Suprapubic skin (tissue), 4 donors: ENCODE data around the gene MXI1. TPM values are rescaled to one million over a fixed set of nuclear protein-coding genes. Genes with fewer than 3 reads are reported as not detected.

Experiments
- DNase-seq, 2 donors: peaks; one replicate each; pipeline ENCODE4 v3.0.0-alpha.2; 2019; ENCODE audit warnings: low spot score in 2 of 2
- H3K27ac ChIP-seq: fragments of 200-600 bp; sonication (generic); one replicate; pipeline ENCODE4 v1.5.1; 2019
- H3K27me3 ChIP-seq: fragments of 200-600 bp; sonication (generic); one replicate; pipeline ENCODE4 v1.5.1; 2019
- H3K36me3 ChIP-seq: fragments of 200-600 bp; sonication (generic); one replicate; pipeline ENCODE4 v1.5.1; 2019
- H3K4me1 ChIP-seq: fragments of 200-600 bp; sonication (generic); one replicate; pipeline ENCODE4 v1.5.1; 2019
- H3K4me3 ChIP-seq: fragments of 200-600 bp; sonication (generic); one replicate; pipeline ENCODE4 v1.5.1; 2019; ENCODE audit warnings: mild to moderate bottlenecking
- H3K9me3 ChIP-seq: fragments of 200-600 bp; sonication (generic); one replicate; pipeline ENCODE4 v1.5.1; 2019
- EP300 ChIP-seq: sonication (generic); formaldehyde crosslinking; IDR thresholded peaks from one replicate; pipeline ENCODE4 v1.6.1; 2017; ENCODE audit warnings: antibody characterized with exemption
- POLR2A ChIP-seq, 2 donors: fragments of 450-650 bp; IDR thresholded peaks; one replicate each; pipeline ENCODE4 v1.6.1; 2017; ENCODE audit warnings: antibody characterized with exemption in 2 of 2, mild to moderate bottlenecking in 2 of 2, moderate library complexity in 2 of 2
- POLR2AphosphoS5 ChIP-seq, 3 donors: sonication (generic); formaldehyde crosslinking; IDR thresholded peaks; one replicate each; pipeline ENCODE4 v1.6.1; 2017; ENCODE audit warnings: antibody characterized with exemption in 3 of 3
- WGBS: methylation state at CpG from one replicate; pipeline ENCODE4 v1.1.5; 2018; 5-methylcytosine and 5-hydroxymethylcytosine counted together
- total RNA-seq, 4 donors: library from RNA; depleted of rRNA; stranded (reverse); fragments of >200 nt; gene quantifications; one replicate each; pipeline ENCODE4 v1.1.0, GENCODE V29; 2016
- TF ChIP-seq, protein P1 (sequence below), 2 donors: fragments of 200-600 bp in 1 of 2; fragments of 450-650 bp in 1 of 2; sonication (generic) in 1 of 2; IDR thresholded peaks; one replicate each; pipeline ENCODE4 v1.5.1; 2016 to 2019; ENCODE audit warnings: antibody characterized with exemption in 2 of 2, mild to moderate bottlenecking in 1 of 2, moderate library complexity in 1 of 2

The MXI1 gene
- total RNA-seq, 4 donors from 2014 or later: 64.3 to 77.9 (median 70.9) TPM

DNA sequence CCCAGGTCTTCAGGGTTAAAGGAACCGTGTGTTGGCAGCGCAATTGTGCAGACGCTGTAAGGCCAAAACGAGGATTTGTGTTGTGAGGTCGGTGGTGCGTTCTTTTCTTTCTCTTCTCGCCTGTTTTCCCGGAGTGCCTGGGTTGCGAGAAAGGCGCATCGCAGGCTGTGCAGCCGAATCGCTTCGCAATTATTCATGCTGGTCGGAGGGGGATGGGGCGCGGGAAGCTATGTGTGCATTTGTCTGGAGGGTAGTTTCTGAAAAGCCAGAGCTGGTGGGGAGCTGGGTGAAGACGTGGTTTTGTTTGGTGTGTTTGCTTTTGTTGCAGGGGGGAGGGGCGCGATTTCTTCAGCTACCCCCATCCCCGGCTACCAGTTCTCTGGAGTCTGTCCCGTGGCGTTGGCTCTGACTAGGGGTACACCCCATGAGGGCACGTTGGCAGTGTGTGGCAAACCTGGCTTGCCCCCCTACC is 2.1 kb downstream of the MXI1 start:
- no peaks in the 10 kb centered on the region for H3K9me3 ChIP-seq
- TF ChIP-seq, protein P1, sequence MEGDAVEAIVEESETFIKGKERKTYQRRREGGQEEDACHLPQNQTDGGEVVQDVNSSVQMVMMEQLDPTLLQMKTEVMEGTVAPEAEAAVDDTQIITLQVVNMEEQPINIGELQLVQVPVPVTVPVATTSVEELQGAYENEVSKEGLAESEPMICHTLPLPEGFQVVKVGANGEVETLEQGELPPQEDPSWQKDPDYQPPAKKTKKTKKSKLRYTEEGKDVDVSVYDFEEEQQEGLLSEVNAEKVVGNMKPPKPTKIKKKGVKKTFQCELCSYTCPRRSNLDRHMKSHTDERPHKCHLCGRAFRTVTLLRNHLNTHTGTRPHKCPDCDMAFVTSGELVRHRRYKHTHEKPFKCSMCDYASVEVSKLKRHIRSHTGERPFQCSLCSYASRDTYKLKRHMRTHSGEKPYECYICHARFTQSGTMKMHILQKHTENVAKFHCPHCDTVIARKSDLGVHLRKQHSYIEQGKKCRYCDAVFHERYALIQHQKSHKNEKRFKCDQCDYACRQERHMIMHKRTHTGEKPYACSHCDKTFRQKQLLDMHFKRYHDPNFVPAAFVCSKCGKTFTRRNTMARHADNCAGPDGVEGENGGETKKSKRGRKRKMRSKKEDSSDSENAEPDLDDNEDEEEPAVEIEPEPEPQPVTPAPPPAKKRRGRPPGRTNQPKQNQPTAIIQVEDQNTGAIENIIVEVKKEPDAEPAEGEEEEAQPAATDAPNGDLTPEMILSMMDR (IDR thresholded peaks at IDR 0.05): no peak
- DNase-seq: peak; percentile 84 to 89
- peak overlapping the region; percentile 67 for H3K4me3 ChIP-seq
- no peaks in the 10 kb centered on the region for H3K36me3 ChIP-seq
- WGBS: under 1% methylated on average over 24 of the region's 24 CpGs
- peaks cover 20% of the 10 kb centered on the region for H3K4me1 ChIP-seq
- H3K27ac ChIP-seq: peak overlapping the region; percentile 90
- no peaks in the 10 kb centered on the region for H3K27me3 ChIP-seq

DNA sequence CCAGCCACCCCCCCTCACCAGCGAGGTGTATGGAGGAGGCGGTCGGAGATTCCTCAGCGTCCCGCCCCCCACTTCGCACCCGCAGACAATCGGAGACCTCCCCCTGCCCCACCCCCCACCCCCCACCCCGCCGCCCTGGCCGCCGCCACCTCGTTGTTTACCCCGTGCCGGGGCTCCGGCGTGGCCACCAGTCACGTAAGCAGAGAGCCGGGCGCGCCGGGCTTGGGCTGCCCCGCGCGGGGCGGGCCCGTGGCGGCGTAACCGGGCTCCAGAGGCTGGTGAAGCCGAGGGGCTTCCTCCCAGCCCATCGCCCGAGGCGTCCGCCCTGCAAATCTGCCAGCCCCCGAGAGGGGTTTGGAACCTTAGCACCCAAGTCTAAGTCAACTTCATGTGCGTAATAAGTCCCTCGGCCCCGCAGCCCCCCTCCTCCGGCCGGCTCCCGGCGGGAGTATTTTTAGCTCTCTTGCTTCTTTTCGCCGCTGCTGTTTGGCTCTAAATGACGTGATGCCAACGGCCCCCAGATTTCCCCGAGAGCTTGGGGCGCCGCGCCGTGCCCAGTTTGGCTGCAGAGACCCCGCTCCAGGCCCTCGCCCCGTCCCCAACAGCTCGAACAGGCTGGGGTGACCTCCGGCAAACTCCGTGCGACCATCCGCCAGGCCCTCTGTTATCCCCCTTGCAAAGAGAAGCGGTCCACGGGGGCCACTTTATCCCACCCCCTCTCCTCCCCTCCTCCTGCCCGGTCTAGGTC is 2.7 kb downstream of the MXI1 start:
- peak in 1 of 2 donors; percentile 82 for DNase-seq
- Histone ChIP-seq H3K4me1 (peaks cover 22% of the 10 kb centered on the region), H3K36me3 (no peaks in the 10 kb centered on the region), H3K4me3 (peak overlapping the region; percentile 67), H3K27ac (peak overlapping the region; percentile 90), H3K27me3 (no peaks in the 10 kb centered on the region), H3K9me3 (no peaks in the 10 kb centered on the region)
- TF ChIP-seq EP300 (no peak), POLR2A (IDR thresholded peaks at IDR 0.05) (no peak), POLR2AphosphoS5 (IDR thresholded peaks at IDR 0.05) (no peak)
- TF ChIP-seq, protein P1 (IDR thresholded peaks at IDR 0.05): no peak
- under 1% methylated on average over 33 of the region's 63 CpGs for WGBS

DNA sequence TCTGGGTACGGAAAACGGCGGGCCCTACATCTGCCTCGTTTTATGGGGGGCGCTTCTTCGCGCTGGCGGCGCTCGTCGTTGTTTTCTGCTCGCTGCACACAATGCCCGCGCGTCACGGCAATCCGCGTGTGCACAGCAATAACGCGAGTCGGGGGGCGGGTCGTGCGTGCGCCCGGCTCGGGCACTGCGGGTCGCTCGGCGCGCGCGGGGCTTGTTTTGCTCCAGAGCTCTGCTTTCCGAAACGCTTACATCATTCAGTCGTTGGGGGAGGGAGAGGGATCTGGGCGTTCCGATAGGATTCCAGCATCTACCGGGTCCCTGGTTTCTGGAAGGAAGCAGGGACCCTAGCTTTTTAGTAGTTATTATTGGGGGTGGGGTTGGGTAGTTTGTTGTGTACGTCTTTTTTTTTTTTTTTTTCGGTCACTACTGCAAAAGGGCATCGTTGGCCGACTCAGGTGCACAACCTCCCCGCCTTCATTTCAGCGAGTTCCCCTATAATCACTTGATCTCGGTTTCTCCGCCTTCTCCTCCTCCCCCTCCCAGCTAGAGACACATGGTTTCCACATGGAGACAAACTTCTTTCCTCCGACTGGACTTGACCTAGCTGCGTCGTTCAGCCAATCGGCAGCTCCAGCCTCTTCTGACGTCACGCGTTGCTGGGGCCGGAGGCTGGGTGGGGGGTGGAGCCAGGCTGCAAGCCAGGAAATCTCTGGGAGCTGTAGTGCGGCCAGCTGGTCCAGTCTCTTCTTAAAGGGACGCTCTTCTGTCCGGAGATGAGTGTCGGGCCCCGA is 3.5 kb downstream of the MXI1 start:
- peaks cover 30% of the 10 kb centered on the region for H3K4me1 ChIP-seq
- no peaks in the 10 kb centered on the region for H3K9me3 ChIP-seq
- H3K27ac ChIP-seq: peak overlapping the region; percentile 90
- no peaks in the 10 kb centered on the region for H3K36me3 ChIP-seq
- DNase-seq: peak; percentile 98
- H3K4me3 ChIP-seq: peak overlapping the region; percentile 67
- WGBS: 0% methylated on average over 35 of the region's 61 CpGs
- no peaks in the 10 kb centered on the region for H3K27me3 ChIP-seq
- TF ChIP-seq EP300: no peak
- TF ChIP-seq POLR2AphosphoS5 (IDR thresholded peaks at IDR 0.05): peak in 2 of 3 donors; percentile 57 to 72
- TF ChIP-seq POLR2A (IDR thresholded peaks at IDR 0.05): peak in 1 of 2 donors; percentile 83
- TF ChIP-seq, protein P1 (IDR thresholded peaks at IDR 0.05): no peak

DNA sequence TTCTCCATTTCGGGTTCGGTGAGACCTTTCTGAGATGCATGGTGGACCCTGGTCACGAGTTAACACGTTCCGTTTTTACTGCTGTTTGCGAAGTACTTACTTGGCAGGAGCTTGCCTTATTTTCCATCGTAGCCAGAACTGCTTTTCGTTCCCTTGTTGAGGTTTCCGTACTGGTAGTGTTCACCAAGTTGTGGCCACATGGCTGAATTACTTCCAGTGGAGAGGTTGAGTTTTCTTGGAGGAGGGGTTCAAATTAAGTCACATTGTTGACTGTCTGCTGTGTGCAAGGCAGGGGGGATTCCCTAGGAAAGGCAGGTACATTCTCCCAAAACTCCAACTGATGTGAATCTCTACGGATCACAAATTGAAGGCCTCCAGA is 4.0 kb downstream of the MXI1 start:
- 3% methylated on average over 10 of the region's 10 CpGs for WGBS
- Histone ChIP-seq H3K4me1 (peaks cover 31% of the 10 kb centered on the region), H3K27ac (peak overlapping the region; percentile 90), H3K9me3 (no peaks in the 10 kb centered on the region), H3K4me3 (peak overlapping the region; percentile 67), H3K27me3 (no peaks in the 10 kb centered on the region), H3K36me3 (no peaks in the 10 kb centered on the region)
- TF ChIP-seq, protein P1 (IDR thresholded peaks at IDR 0.05): no peak
- no peak for TF ChIP-seq POLR2AphosphoS5 (IDR thresholded peaks at IDR 0.05)
- TF ChIP-seq POLR2A (IDR thresholded peaks at IDR 0.05): no peak
- TF ChIP-seq EP300: no peak
- no peak for DNase-seq
